Mesendoderm (in vitro differentiated cells): ENCODE measurements around the gene TCAF1.

Source experiments
- DNase-seq: peaks from one replicate; pipeline ENCODE4 v3.0.0; 2013
- H2AK5ac ChIP-seq: 2 replicates; pipeline ENCODE4 v1.6.1; 2013; ENCODE audit warnings: low read length, inconsistent platforms
- H2BK120ac ChIP-seq: 2 replicates; pipeline ENCODE4 v1.6.1; 2013; ENCODE audit warnings: low read depth, mild to moderate bottlenecking, low read length, moderate library complexity, mixed read lengths
- H2BK15ac ChIP-seq: replicated peaks from 2 replicates; pipeline ENCODE4 v1.6.1; 2013; ENCODE audit warnings: low read depth, mild to moderate bottlenecking, moderate library complexity
- H2BK5ac ChIP-seq: 2 replicates; pipeline ENCODE4 v1.6.1; 2013; ENCODE audit warnings: low read length, inconsistent platforms
- H3K18ac ChIP-seq: 2 replicates; pipeline ENCODE4 v1.6.1; 2013; ENCODE audit warnings: mild to moderate bottlenecking, low read length, mixed read lengths
- H3K23ac ChIP-seq: one replicate; pipeline ENCODE4 v1.6.1; 2013; ENCODE audit warnings: low read length
- H3K27ac ChIP-seq: 2 replicates; pipeline ENCODE4 v1.5.1; 2013; ENCODE audit warnings: low read depth, mild to moderate bottlenecking, inconsistent platforms, low read length, moderate library complexity
- H3K27me3 ChIP-seq: 2 replicates; pipeline ENCODE4 v1.6.1; 2013; ENCODE audit warnings: low read length, control low read depth, mild to moderate bottlenecking, inconsistent platforms; ENCODE audit not compliant: insufficient read depth, poor library complexity
- H3K36me3 ChIP-seq: 2 replicates; pipeline ENCODE4 v1.6.1; 2013; ENCODE audit warnings: low read length, inconsistent platforms; ENCODE audit not compliant: control insufficient read depth, insufficient read depth
- H3K4ac ChIP-seq: one replicate; pipeline ENCODE4 v1.6.1; 2013; ENCODE audit warnings: low read depth, mild to moderate bottlenecking, low read length, moderate library complexity
- H3K4me1 ChIP-seq: 2 replicates; pipeline ENCODE4 v1.6.1; 2013; ENCODE audit warnings: low read depth, low read length, inconsistent platforms; ENCODE audit not compliant: control insufficient read depth
- H3K4me2 ChIP-seq: 2 replicates; pipeline ENCODE4 v1.6.1; 2013; ENCODE audit warnings: low read length
- H3K4me3 ChIP-seq: 2 replicates; pipeline ENCODE4 v1.5.1; 2013; ENCODE audit warnings: mild to moderate bottlenecking, low read length
- H3K56ac ChIP-seq: one replicate; pipeline ENCODE4 v1.6.1; 2013; ENCODE audit warnings: low read length
- H3K79me1 ChIP-seq: 2 replicates; pipeline ENCODE4 v1.6.1; 2013; ENCODE audit warnings: low read length, inconsistent platforms
- H3K79me2 ChIP-seq: 2 replicates; pipeline ENCODE4 v1.6.1; 2013; ENCODE audit warnings: mild to moderate bottlenecking, low read length; ENCODE audit not compliant: control insufficient read depth, insufficient read depth
- H3K9ac ChIP-seq: 2 replicates; pipeline ENCODE4 v1.6.1; 2013; ENCODE audit warnings: low read length, inconsistent platforms
- H4K5ac ChIP-seq: one replicate; pipeline ENCODE4 v1.6.1; 2013; ENCODE audit warnings: low read length
- H4K8ac ChIP-seq: one replicate; pipeline ENCODE4 v1.6.1; 2013; ENCODE audit warnings: low read depth, mild to moderate bottlenecking, control low read depth, low read length, moderate library complexity
- WGBS: extraction: QIAGEN DNeasy Blood & Tissue Kit; methylation state at CpG from one replicate; pipeline ENCODE4 v1.1.7; 2013; ENCODE audit warnings: low lambda C conversion rate, missing lambda C conversion rate; ENCODE audit not compliant: insufficient coverage; ENCODE audit errors: extremely low coverage; 5-methylcytosine and 5-hydroxymethylcytosine counted together

The TCAF1 gene

GRCh38 chr7:143906895-143907294 lies 4.9 kb upstream of the TCAF1 start:
- Histone ChIP-seq H3K9ac (no peak overlapping the region), H2BK5ac (no peak overlapping the region), H3K79me1 (no peaks in the 10 kb centered on the region), H2BK15ac (no peak overlapping the region), H3K79me2 (no peaks in the 10 kb centered on the region), H3K4ac (no peak overlapping the region), H2AK5ac (no peak overlapping the region), H3K18ac (no peak overlapping the region), H2BK120ac (no peak overlapping the region), H4K5ac (no peak overlapping the region), H4K8ac (no peak overlapping the region), H3K4me3 (no peak overlapping the region), H3K36me3 (no peaks in the 10 kb centered on the region), H3K27me3 (no peaks in the 10 kb centered on the region), H3K56ac (no peak overlapping the region), H3K23ac (no peak overlapping the region), H3K27ac (no peak overlapping the region), H3K4me2 (no peak overlapping the region), H3K4me1 (peaks cover 5% of the 10 kb centered on the region)
- DNase-seq: peak; percentile 83
- WGBS: no CpG with 5 or more reads among the region's 5 CpGs

- H3K56ac ChIP-seq: no peak overlapping the region
Measured at GRCh38 chr7:143906151-143906550, 4.2 kb upstream of the TCAF1 start.

GRCh38 chr7:143905509-143905908 lies 3.5 kb upstream of the TCAF1 start:
- no CpG with 5 or more reads among the region's 1 CpG for WGBS
- Histone ChIP-seq H3K18ac (no peak overlapping the region), H3K79me2 (peaks cover 5% of the 10 kb centered on the region), H4K8ac (no peak overlapping the region), H2BK120ac (no peak overlapping the region), H3K36me3 (no peaks in the 10 kb centered on the region), H2BK5ac (no peak overlapping the region), H3K27ac (no peak overlapping the region), H3K4me3 (no peak overlapping the region), H3K56ac (peak overlapping the region; percentile 66), H2AK5ac (no peak overlapping the region), H3K4me1 (peaks cover 5% of the 10 kb centered on the region), H3K27me3 (no peaks in the 10 kb centered on the region), H4K5ac (no peak overlapping the region), H3K4me2 (no peak overlapping the region), H2BK15ac (no peak overlapping the region), H3K9ac (peak overlapping the region; percentile 5), H3K79me1 (no peaks in the 10 kb centered on the region), H3K4ac (no peak overlapping the region), H3K23ac (no peak overlapping the region)
- DNase-seq: no peak

More at GRCh38 chr7:143906151-143906550, 4.2 kb upstream of the TCAF1 start:
- H3K4me3 ChIP-seq: no peak overlapping the region
- peaks cover 5% of the 10 kb centered on the region for H3K4me1 ChIP-seq
- H2BK15ac ChIP-seq: no peak overlapping the region
- H3K18ac ChIP-seq: no peak overlapping the region
- no peak overlapping the region for H2BK120ac ChIP-seq
- no CpG with 5 or more reads among the region's 9 CpGs for WGBS
- H4K5ac ChIP-seq: no peak overlapping the region
- H3K36me3 ChIP-seq: no peaks in the 10 kb centered on the region
- H2BK5ac ChIP-seq: no peak overlapping the region
- DNase-seq: no peak
- no peak overlapping the region for H3K4ac ChIP-seq
- no peak overlapping the region for H3K9ac ChIP-seq
- no peaks in the 10 kb centered on the region for H3K79me1 ChIP-seq
- no peak overlapping the region for H3K23ac ChIP-seq
- no peak overlapping the region for H2AK5ac ChIP-seq
- peaks cover under 1% of the 10 kb centered on the region for H3K79me2 ChIP-seq
- H3K4me2 ChIP-seq: no peak overlapping the region
- no peak overlapping the region for H3K27ac ChIP-seq
- no peaks in the 10 kb centered on the region for H3K27me3 ChIP-seq
- H4K8ac ChIP-seq: no peak overlapping the region

- H3K4me2 ChIP-seq: no peak overlapping the region
- H2AK5ac ChIP-seq: no peak overlapping the region
- no peak overlapping the region for H3K4me3 ChIP-seq
- H2BK120ac ChIP-seq: no peak overlapping the region
- DNase-seq: no peak
- H3K4ac ChIP-seq: no peak overlapping the region
- H3K27ac ChIP-seq: no peak overlapping the region
- H3K4me1 ChIP-seq: peaks cover 8% of the 10 kb centered on the region
- H3K27me3 ChIP-seq: no peaks in the 10 kb centered on the region
- no peak overlapping the region for H3K23ac ChIP-seq
- no peak overlapping the region for H2BK5ac ChIP-seq
- peaks cover 20% of the 10 kb centered on the region for H3K79me2 ChIP-seq
- no peak overlapping the region for H3K18ac ChIP-seq
- no peak overlapping the region for H2BK15ac ChIP-seq
- no peak overlapping the region for H4K5ac ChIP-seq
- H4K8ac ChIP-seq: no peak overlapping the region
- no peaks in the 10 kb centered on the region for H3K36me3 ChIP-seq
- WGBS: no CpG with 5 or more reads among the region's 14 CpGs
- peak overlapping the region; percentile 73 for H3K56ac ChIP-seq
- no peak overlapping the region for H3K9ac ChIP-seq
- H3K79me1 ChIP-seq: no peaks in the 10 kb centered on the region
Measured at GRCh38 chr7:143902332-143902899, 440 bp upstream of the TCAF1 start.

- peak overlapping the region; percentile 98 for H3K27ac ChIP-seq
- H3K36me3 ChIP-seq: no peaks in the 10 kb centered on the region
- H3K4ac ChIP-seq: no peak overlapping the region
- no peak for DNase-seq
- H4K5ac ChIP-seq: no peak overlapping the region
- peak overlapping the region; percentile 95 for H3K9ac ChIP-seq
- H3K79me2 ChIP-seq: peaks cover 22% of the 10 kb centered on the region
- no peaks in the 10 kb centered on the region for H3K79me1 ChIP-seq
- H3K27me3 ChIP-seq: no peaks in the 10 kb centered on the region
- H2BK120ac ChIP-seq: no peak overlapping the region
- peak overlapping the region; percentile 18 for H3K4me2 ChIP-seq
- H3K56ac ChIP-seq: peak overlapping the region; percentile 98
- H3K18ac ChIP-seq: peak overlapping the region; percentile 78
- peaks cover 8% of the 10 kb centered on the region for H3K4me1 ChIP-seq
- no CpG with 5 or more reads among the region's 14 CpGs for WGBS
- no peak overlapping the region for H2BK5ac ChIP-seq
- no peak overlapping the region for H2BK15ac ChIP-seq
- no peak overlapping the region for H4K8ac ChIP-seq
- no peak overlapping the region for H2AK5ac ChIP-seq
- H3K4me3 ChIP-seq: peak overlapping the region; percentile 67
- no peak overlapping the region for H3K23ac ChIP-seq
Measured at GRCh38 chr7:143901332-143901667, 676 bp downstream of the TCAF1 start.

GRCh38 chr7:143900230-143900766 lies 1.7 kb downstream of the TCAF1 start:
- H3K27ac ChIP-seq: no peak overlapping the region
- DNase-seq: peak; percentile 65

More at GRCh38 chr7:143900230-143900766, 1.7 kb downstream of the TCAF1 start:
- Histone ChIP-seq H2BK15ac (no peak overlapping the region), H2AK5ac (no peak overlapping the region), H3K56ac (peak overlapping the region; percentile 26), H3K9ac (peak overlapping the region; percentile 12), H3K4ac (no peak overlapping the region), H3K79me2 (peaks cover 22% of the 10 kb centered on the region), H3K36me3 (no peaks in the 10 kb centered on the region), H3K4me1 (peaks cover 5% of the 10 kb centered on the region), H3K23ac (no peak overlapping the region), H3K18ac (peak overlapping the region; percentile 31), H3K4me2 (peak overlapping the region; percentile 7), H2BK120ac (no peak overlapping the region), H3K4me3 (no peak overlapping the region), H4K8ac (no peak overlapping the region), H2BK5ac (no peak overlapping the region), H3K79me1 (no peaks in the 10 kb centered on the region), H3K27me3 (no peaks in the 10 kb centered on the region), H4K5ac (no peak overlapping the region)
- WGBS: no CpG with 5 or more reads among the region's 5 CpGs
